Right cardiac atrium (tissue), 5 donors: ENCODE data around the gene ARSK. TPM values are rescaled to one million over a fixed set of nuclear protein-coding genes. Genes with fewer than 3 reads are reported as not detected.
"Not testable (repeated sequence)": the region's sequence is repeated elsewhere in the genome, so short reads cannot be mapped to it uniquely, and the experiment has no call there.

ENCODE experiments used
- ATAC-seq, 2 donors: fragments of 200-7000 bp; cut with Tn5 transposase; one replicate each; pipeline versions ENCODE4 v1.8.0 to v1.9.1; 2020; ENCODE audit warnings: moderate library complexity in 2 of 2, mild to moderate bottlenecking in 1 of 2
- DNase-seq, 3 donors: peaks; one replicate each; pipeline ENCODE4 v3.0.0-alpha.2; 2020
- H3K27ac ChIP-seq: one replicate; pipeline ENCODE4 v1.5.1; 2013; ENCODE audit warnings: mild to moderate bottlenecking, low read length, control low read depth, moderate library complexity
- H3K27me3 ChIP-seq: one replicate; pipeline ENCODE4 v1.6.1; 2013; ENCODE audit not compliant: control insufficient read depth, insufficient read depth
- H3K4me1 ChIP-seq: one replicate; pipeline ENCODE4 v1.6.1; 2013; ENCODE audit warnings: low read length; ENCODE audit not compliant: control insufficient read depth, insufficient read depth
- H3K4me3 ChIP-seq: one replicate; pipeline ENCODE4 v1.5.1; 2013; ENCODE audit warnings: low read length, control low read depth
- H3K9me3 ChIP-seq: one replicate; pipeline ENCODE4 v1.6.1; 2013; ENCODE audit warnings: low read length; ENCODE audit not compliant: control insufficient read depth
- WGBS: extraction: QIAGEN DNeasy Blood & Tissue Kit; methylation state at CpG from one replicate; pipeline ENCODE4 v1.1.7; 2013; 5-methylcytosine and 5-hydroxymethylcytosine counted together
- intact Hi-C, 4 donors: fragments of 100-400 bp; cut with DNase I; formaldehyde crosslinking; loops; one replicate each; pipeline versions ENCODE4 v1.11.0 to v1.14.0; 2022 to 2023
- polyA plus RNA-seq: library from polyadenylated mRNA; stranded (reverse); fragments of 200-250 nt; gene quantifications from one replicate; pipeline ENCODE4 v1.2.3, GENCODE V29; 2013
- total RNA-seq, 4 donors: library from RNA; stranded (reverse); fragmentation: NEBNext Ultra II Directional; extraction: Animal tissue kit (Norgen Biotek cat#: 25700); gene quantifications; one replicate each; pipeline ENCODE4 v1.2.1, GENCODE V29; 2021
- donor health status: healthy with polysubstance abuse.
- donor health status: DM: no; HTN: yes; CAD: no.
- donor health status: DM: no; HTN: no; CAD: no.
- donor health status: DM: no; HTN: yes; CAD: no; lungs with severe emphysema.
- donor health status: DM: yes; HTN: yes; CAD: no.

Gene ARSK
- total and polyA plus RNA-seq, 5 donors: 3.6 to 5.2 (median 4.2) TPM

DNA sequence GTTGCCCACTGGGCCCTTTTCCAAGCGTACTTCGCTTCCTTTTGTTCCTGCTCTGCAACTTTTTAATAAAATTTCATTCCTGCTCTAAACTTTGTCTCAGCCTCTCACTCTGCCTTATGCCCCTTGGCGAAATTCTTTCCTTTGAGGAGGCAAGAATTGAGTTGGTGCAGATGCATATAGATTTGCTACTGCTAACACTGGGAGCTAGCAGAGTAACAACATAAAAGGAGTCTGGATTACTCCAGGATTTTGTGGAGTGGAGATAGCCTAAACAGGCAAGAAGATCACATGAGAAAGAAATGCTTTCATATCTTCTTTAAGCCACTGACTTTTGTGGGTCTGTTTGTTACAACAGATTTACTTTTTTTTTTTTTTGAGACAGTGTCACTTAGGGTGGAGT, 78.8 kb downstream of the ARSK start:
- no peaks in the 10 kb centered on the region for H3K4me1 ChIP-seq
- intact Hi-C loops: no loop called here
- DNase-seq (no peak), ATAC-seq (no peak)
- no peaks in the 10 kb centered on the region for H3K9me3 ChIP-seq
- no peaks in the 10 kb centered on the region for H3K27me3 ChIP-seq
- H3K4me3 ChIP-seq: no peak overlapping the region
- WGBS: 97% methylated on average over 3 of the region's 3 CpGs
- H3K27ac ChIP-seq: no peak overlapping the region

DNA sequence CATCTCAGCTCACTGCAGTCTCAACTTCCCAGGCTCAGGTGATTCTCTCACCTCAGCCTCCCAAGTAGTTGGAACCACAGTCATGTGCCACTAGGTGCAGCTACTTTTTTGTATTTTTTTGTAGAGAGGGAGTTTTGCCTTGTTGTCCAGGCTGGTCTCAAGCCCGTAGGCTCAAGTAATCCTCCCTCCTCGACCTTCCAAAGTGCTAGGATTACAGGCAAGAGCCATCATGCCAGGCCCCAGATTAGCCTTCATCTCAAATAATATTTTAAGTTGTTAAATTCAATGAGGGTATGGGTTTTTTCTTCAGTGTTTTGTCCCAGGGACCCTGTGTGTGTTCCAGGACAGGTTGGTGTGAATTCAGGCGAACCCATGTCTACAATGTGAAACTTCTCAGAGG, 79.2 kb downstream of the ARSK start:
- H3K27me3 ChIP-seq: no peaks in the 10 kb centered on the region
- H3K27ac ChIP-seq: no peak overlapping the region
- intact Hi-C loops: no loop called here
- no peaks in the 10 kb centered on the region for H3K9me3 ChIP-seq
- H3K4me3 ChIP-seq: no peak overlapping the region
- DNase-seq (no peak), ATAC-seq (no peak)
- WGBS: 95% methylated on average over 3 of the region's 3 CpGs
- H3K4me1 ChIP-seq: no peaks in the 10 kb centered on the region

DNA sequence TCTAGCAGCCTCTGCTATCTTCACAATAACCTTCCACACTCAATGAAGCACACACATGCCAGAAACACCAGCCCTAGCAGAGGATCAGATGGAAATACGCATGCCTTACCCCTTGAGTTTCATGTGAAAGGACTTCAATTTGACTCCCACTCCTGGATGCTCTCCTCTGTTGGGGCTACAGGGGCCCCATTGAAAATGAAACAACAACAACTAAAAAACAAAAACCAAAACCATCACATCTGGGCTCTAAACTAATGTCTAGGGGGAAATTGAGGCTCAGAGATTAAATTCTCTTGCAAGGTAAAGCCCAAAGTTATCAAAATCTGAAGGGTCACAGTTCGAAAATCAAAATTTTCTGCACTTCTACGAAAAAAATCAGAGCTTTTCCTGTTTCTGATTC, 83.7 kb downstream of the ARSK start:
- no peak for ATAC-seq
- peaks cover 2% of the 10 kb centered on the region for H3K4me1 ChIP-seq
- intact Hi-C loops: no loop called here
- WGBS: 69% methylated on average over 3 of the region's 3 CpGs
- H3K27ac ChIP-seq: no peak overlapping the region
- no peak for DNase-seq
- H3K4me3 ChIP-seq: no peak overlapping the region
- H3K9me3 ChIP-seq: no peaks in the 10 kb centered on the region
- H3K27me3 ChIP-seq: no peaks in the 10 kb centered on the region

DNA sequence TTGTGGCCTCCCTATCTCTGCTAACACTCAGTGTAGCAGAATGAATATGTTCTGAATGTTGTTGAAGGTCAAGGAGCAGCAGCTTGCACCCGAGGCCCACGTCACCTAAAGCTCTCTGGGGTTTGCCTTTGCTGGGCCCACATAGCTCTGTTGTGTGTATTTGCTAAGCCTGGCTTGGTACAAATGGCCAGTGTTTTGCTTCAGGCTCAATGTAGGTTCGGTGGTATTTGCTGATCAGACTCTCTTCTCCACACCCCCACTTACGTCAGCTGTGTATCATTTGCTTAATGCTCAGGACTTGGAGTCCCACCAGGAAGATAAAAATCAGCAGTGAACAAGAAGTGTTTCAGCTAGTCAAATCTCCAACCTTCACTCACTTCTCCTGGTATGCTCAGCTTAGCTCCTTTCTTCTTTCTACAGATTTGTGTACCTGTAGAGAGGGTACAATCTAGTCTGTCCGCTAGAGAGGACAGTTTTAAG, 86.9 kb downstream of the ARSK start:
- intact Hi-C loops: loop anchor here in 1 of 4 donors (5.0 kb wide), 1 partner anchor 206 kb away; no protein-coding TSS in a partner anchor
- WGBS: 68% methylated on average over 5 of the region's 5 CpGs
- H3K4me3 ChIP-seq: no peak overlapping the region
- no peaks in the 10 kb centered on the region for H3K9me3 ChIP-seq
- H3K27ac ChIP-seq: peak overlapping the region; percentile 58
- DNase-seq: no peak
- H3K4me1 ChIP-seq: peaks cover 2% of the 10 kb centered on the region
- no peaks in the 10 kb centered on the region for H3K27me3 ChIP-seq
- ATAC-seq: no peak

DNA sequence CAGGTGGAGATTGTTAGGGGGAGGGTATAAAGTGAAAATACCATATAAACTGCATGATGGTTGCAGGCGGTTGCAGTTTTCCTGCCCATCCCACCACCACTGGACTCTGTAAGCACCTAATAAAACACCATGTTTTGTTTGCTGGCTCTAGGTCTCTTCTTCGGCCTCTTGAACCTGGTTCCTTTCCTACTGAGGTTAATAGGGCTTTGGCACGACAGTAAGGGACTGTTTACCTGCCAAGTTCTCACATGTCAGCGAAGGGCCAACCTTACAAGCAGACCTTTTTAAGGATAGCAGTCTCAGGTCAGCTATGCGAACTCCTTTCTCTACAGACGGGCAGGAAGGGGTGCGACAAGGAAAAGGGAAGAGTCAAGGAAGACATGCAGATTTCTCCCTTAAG, 88.3 kb downstream of the ARSK start:
- no peak for ATAC-seq
- intact Hi-C loops: loop anchor here in 1 of 4 donors (5.0 kb wide), 1 partner anchor 204 kb away; no protein-coding TSS in a partner anchor
- Histone ChIP-seq H3K4me3 (no peak overlapping the region), H3K27me3 (no peaks in the 10 kb centered on the region), H3K9me3 (no peaks in the 10 kb centered on the region), H3K27ac (no peak overlapping the region), H3K4me1 (peaks cover 2% of the 10 kb centered on the region)
- DNase-seq: no peak
- WGBS: 87% methylated on average over 7 of the region's 7 CpGs

DNA sequence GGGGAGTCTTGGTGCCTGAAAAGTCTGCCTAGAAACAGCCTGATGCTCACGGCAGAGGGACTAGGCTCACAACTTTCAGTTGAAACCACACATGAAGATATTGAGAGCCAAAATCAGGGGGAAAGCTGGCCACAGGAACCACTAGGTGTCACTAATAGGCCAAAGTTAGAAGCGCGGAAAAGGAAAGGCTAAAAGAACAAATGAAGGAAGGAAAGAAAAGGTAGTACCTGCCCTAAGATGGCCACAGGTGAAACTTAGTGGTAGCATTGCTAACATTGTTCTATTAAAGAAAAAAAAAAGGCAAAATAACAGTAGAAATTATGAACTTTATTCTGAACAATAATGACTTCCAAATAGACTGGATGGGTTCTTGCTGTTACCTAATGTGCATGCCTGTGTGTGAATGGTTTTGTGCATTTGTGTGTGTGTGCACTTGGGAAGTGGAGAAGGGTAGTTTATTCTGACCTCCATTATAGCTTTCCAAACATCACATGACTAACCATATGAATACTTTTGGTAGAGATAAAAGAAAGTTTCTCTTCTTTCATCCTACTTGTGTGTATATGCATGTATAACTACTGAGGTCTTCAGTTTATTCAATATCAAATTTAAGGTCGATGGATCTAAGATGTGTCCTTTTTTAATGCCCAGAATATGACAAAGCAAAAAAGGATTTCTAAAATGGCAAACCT, 89.6 kb downstream of the ARSK start:
- WGBS: 17% methylated on average over 4 of the region's 4 CpGs
- intact Hi-C loops: loop anchor here in 3 of 4 donors (5.0 kb wide), 3 partner anchors 88 to 203 kb away; partner anchors contain the start of gene RHOBTB3 (in 1 of the 3)
- Histone ChIP-seq H3K9me3 (no peaks in the 10 kb centered on the region), H3K4me1 (peaks cover 2% of the 10 kb centered on the region), H3K27me3 (no peaks in the 10 kb centered on the region), H3K27ac (no peak overlapping the region), H3K4me3 (no peak overlapping the region)
- DNase-seq (no peak), ATAC-seq (no peak)

DNA sequence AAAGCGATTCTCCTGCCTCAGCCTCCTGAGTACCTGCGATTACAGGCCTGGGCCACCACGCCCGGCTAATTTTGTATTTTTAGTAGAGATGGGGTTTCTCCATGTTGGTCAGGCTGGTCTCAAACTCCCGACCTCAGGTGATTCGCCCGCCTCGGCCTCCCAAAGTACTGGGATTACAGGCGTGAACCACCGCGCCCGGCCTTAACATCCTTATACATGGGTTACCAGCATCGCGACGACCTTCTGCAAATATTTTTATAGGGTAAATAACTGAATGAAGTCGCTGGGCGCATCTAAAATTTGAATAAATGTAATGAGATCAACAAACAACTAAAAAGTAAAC, 91.3 kb downstream of the ARSK start:
- 86% methylated on average over 17 of the region's 17 CpGs for WGBS
- not testable (repeated sequence) for H3K4me3 ChIP-seq

DNA sequence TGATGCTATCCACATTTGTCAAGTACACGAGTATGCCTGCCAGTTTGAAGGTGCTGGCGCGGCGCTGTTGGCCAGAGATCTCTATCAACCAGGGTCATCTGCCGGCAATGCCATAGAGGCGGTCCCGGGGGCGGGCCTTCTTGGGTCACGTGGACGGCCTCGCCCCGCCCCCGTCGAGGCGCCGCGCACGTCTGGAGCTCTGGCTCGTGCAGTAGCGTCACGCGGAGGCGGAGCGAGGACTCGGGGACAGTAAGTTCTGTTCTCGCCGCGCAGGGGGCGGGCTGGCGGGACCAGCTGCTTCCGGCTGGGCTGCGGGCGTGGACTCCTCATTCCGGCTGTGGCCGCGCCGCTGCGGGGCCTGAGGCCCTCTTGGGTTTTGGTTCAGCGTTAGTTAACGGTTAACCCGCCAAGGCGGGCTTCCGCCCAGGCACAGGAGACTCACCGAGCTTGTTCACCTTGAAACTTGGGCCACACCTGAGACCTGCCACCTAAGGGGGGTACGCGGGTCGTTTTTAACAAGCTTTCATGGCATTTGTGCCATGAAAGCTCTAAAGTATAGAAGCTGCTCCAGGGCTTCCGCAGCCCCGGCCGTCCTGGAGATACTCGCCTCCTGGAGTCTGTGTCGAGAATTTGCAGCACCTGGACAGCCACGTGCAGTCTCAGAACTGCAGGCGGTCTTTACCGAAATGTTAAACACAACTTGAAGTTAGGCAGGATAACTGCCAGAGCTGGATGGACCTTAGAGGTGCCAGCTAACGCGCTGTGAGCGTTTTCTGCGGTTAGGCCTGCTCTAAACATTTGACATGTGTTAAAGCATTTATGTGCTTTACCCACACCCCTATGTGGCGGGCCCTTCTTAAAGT, 91.9 kb downstream of the ARSK start, which contains the start of gene RFESD:
Gene RFESD (plus strand): TSS at position 209 of the 863 bp plus-strand sequence. CDS start 5,495 bp downstream, outside the sequence.
- Histone ChIP-seq H3K4me1 (no peaks in the 10 kb centered on the region), H3K27ac (peak within 1 kb of the TSS; percentile 93), H3K27me3 (no peaks in the 10 kb centered on the region), H3K4me3 (peak within 1 kb of the TSS; percentile 62), H3K9me3 (no peaks in the 10 kb centered on the region)
- intact Hi-C loops: loop anchor here in 2 of 4 donors (5.0 kb wide), 3 partner anchors 86 to 201 kb away; partner anchors contain the start of gene RHOBTB3 (in 1 of the 2)
- under 1% methylated on average over 60 of the region's 60 CpGs for WGBS
- ATAC-seq: peak; percentile 99 to 100
- peak; percentile 99 to 100 (median 100) for DNase-seq

More for the DNA sequence above, 91.3 kb downstream of the ARSK start:
- not testable (repeated sequence) for ATAC-seq, H3K9me3 ChIP-seq, H3K4me1 ChIP-seq, H3K27me3 ChIP-seq, DNase-seq
- peak overlapping the region; percentile 26 for H3K27ac ChIP-seq
- intact Hi-C loops: loop anchor here in 2 of 4 donors (5.0 kb wide), 3 partner anchors 86 to 201 kb away; partner anchors contain the start of gene RHOBTB3 (in 1 of the 2)

DNA sequence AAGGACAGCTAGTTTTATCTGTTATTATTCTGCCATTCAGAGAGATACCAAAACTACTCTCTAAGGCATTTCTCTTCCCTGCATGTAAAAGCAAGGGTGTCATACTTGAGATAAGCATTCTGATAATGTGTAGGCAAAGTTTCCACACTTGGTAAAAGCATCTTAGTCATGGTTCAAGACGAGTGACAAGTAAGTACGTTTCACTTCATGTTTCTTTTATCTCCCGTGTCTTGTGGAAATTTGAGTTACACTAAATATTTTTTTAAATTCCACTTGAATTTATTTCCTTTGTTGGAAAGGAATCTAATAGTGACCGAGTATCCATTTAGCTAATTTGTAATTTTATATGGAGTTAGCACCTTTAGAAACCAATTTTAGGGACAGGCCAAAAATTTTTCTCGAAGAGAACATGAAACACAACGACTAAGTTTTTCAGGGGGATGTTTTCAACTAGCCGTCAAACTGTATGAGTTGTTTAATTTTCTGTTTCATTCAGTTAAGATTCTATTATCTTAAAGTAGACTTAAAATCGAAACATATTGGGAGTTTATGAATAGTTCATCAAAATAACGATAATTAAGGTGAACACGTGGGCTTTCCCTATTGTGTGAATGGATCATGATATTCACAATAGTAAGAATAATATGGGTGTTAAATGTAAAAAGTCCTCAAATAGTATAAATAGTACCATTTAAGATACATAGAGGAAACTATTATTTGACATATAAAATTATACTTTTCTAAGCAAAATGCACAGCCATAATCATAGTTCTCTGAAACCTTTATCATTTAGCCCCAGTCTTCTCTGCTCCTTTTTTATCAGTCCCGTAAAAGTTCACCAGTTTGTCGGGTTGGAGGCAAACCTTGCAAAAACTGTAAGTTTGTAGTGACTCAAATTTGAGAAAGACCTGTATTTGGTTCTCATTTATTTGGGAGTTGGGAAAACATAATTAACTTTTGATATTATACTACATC, 93.3 kb downstream of the ARSK start:
- no peak for ATAC-seq
- WGBS: 75% methylated on average over 12 of the region's 12 CpGs
- no peaks in the 10 kb centered on the region for H3K9me3 ChIP-seq
- H3K4me3 ChIP-seq: no peak overlapping the region
- H3K27me3 ChIP-seq: no peaks in the 10 kb centered on the region
- H3K4me1 ChIP-seq: no peaks in the 10 kb centered on the region
- intact Hi-C loops: loop anchor here in 2 of 4 donors (5.0 kb wide), 3 partner anchors 84 to 199 kb away; partner anchors contain the start of gene RHOBTB3 (in 1 of the 2)
- DNase-seq: no peak
- H3K27ac ChIP-seq: no peak overlapping the region

DNA sequence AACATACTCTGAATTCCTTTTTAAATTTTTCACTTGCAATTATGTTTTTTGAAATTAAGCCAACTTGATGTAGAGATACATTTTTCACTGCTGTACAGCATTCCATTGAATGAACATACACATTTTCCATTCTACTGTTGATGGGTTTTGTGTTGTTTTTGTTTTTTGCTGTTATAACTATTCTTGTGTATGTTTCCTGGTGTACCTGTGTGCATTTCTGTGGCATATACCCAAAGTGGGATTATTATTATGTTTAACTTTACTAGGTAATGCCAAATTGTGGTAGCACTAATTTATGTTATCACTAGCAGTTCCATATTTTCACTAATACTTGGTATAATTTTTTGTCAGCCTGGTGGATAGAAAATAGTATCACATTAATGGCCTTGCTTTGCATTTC, 94.4 kb downstream of the ARSK start:
- intact Hi-C loops: loop anchor here in 2 of 4 donors (5.0 kb wide), 3 partner anchors 83 to 198 kb away; partner anchors contain the start of gene RHOBTB3 (in 1 of the 2)
- DNase-seq (no peak), ATAC-seq (no peak)
- H3K27ac ChIP-seq: no peak overlapping the region
- no peak overlapping the region for H3K4me3 ChIP-seq
- no peaks in the 10 kb centered on the region for H3K9me3 ChIP-seq
- no peaks in the 10 kb centered on the region for H3K27me3 ChIP-seq
- H3K4me1 ChIP-seq: no peaks in the 10 kb centered on the region
